CD4-positive, alpha-beta T cell treated with Interleukin-15 for 4 hours (primary cell): ENCODE results near the gene NPAS3.

Experiments used
- DNase-seq: peaks from one replicate; pipeline ENCODE4 v3.0.0-alpha.2; 2020; ENCODE audit warnings: low spot score

NPAS3 gene

DNA sequence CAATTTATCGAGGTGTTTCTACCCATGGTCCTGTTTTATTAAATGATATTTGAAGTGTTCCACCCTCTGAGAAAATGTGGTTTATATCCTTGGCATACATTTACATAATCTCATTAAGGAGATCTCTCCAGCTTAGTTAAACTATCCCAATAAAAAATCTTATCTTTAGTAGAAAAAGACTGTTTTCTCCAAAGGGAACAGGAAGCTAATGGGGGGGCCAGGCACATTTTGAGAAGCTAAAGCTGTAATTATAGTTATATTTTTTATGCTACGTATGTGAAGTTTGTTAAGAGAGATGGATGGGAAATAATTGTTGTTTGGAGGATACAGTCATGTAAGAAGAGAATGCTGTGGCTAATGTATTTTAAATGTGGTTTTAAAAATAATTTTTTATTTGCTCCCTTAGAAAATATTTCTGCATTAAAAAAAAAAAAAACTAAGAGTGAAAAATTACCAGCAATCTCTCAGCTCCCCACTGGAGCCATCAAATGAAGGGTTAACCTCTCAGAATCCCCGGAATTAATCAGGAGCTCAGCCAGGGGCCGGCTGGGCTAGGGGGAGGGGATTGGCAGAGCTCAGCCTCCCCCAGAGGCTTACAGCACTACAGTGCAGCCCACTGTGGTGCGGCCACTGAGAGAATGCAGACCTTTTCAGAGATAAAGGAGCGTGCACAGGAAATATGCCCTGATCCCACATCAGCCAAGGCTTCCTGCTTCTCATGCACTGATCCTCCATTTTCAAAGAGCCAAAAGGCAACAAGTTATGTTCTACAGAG, 826.4 kb downstream of the NPAS3 start:
- no peak for DNase-seq

DNA sequence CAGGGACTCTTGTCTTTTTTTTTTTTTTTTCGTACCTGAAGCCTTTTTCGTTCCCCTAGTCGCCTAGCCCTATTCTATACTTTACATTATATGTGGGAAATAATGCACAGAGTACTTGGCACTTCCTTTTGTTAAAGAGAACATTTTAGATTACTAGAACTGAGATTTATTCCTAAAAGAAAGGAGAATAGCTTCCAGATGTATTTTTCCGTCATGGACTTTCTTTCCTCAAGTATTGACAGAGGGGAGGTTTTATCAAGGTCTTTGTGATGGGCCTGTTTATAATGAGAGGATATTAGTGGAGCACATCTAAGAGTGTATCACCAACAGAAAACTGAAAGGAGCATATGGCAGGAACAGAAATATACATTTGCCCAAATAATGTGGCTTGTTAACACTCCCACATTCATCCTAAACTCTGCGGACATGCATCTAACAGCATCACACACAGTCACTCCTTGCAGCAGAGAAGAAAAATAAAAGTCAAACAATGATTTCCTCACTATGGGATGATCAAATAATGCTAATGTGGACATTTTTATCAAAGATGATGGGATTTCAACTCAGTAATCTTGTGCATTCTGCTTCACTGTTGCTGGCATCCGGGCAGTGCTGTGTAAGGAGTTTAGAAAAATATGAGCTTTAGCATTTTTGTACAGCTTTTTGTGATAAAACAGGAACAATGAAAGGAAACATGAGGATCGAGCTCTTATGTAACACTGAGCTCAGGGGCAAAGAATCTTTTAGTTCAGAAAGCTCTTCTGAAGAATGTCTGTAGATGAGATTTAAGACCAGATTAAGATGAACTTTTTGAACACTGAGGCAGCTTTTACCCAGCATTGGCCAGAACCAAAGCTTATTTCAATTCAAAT, 829.1 kb downstream of the NPAS3 start:
- DNase-seq, result no peak

DNA sequence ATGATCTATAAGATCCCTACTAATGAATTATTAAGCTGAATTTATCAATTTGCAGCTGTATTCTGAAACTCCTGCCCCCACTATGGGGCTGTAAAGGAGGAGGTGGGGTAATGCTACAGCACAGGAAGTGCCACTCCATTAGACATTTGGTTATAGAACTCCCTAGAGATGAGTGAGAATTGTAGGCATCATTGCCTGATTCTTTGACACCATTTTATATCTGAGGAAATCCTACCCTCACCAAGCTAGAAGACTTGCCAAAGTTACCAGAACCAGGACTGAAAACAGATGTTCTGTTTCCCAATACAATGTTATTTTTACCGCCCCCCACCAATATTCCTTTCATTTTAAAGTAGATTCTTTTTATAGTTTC, 829.8 kb downstream of the NPAS3 start:
- DNase-seq, result no peak

DNA sequence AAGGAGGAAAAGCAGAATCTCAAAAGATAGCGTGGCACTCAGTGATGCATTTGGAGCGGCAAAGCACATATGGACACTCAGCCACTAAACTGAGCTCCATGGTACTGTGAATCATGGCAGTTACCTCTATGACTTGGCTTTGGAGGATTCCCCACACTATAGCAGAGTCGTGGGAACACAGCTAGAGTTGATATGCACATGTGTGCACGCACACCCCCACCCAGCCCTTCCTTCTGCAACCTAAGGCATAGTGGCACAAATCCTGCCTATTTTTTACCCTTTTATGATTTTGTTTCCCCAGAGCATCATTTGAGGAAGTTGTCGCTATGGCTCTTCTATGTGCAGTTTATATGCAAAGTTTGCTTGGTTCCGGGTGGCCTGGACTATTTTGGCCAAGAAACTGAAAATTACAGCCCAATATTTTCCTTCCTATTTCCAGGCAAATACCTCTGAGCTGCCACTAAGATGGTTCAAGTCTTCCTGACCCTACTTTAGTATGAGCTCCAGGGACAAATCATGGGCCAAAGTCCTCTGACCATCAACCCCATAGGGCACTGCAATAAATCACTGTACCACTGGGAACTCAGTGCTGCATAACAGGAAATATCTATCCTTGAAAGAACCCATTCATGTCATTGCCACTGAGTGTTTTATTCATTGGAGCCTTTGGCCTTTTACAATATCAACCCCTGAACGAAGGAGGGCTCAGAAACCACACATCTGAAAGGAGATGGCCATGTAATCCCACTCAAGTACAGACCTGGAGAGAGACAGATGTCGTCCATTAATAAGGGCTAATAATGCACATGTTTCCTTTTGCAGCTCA, 834.7 kb downstream of the NPAS3 start:
- DNase-seq, result no peak

DNA sequence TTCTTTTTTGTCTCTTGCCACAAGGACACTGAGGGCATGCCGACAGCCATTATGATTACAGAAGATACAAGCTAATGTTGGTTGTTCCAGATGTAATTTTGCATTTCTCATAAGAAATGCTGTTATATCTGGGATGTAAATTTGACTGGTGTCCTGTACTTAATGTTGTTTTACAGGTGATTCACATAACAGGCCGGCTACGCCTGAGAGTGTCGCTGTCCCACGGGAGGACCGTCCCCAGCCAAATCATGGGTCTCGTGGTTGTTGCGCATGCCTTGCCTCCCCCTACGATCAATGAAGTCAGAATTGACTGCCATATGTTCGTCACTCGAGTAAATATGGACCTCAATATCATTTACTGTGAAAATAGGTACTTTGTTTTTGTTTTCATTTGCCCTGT, 835.5 kb downstream of the NPAS3 start:
- no peak for DNase-seq

DNA sequence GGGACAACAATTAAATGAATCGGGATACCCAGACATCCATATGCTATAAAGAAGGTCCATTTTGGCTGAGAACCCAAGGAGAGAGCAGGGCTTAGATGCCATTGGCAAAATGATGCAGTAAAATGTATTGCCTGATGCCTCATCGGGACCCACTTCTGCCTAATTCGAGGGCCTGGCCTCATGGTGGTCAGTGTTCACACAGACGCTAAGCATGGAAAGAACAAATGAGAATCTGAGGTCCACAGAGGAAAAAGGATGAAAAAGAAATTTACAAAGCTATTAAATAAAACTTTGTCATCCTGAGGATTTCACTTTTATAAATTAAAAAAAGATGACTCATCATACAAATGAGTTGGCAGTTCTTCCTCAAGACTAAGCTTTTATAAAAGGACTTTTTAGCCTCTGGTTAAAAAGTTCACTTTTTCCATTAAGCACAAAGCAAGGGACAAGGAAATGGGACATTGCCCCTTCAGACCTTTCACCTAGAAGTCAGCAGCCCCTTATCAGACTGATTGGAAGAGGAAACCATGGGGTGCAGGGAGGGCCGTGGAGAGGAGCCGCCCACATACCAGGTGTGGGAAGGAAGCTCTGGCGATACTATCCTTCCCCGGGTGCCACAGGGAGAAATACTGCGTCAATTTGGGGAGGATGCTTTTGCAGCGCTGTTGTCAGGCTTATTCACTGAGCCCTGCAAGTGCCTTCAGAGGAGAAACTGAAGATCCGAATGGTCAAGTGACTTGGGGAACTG, 836.2 kb downstream of the NPAS3 start:
- no peak for DNase-seq

DNA sequence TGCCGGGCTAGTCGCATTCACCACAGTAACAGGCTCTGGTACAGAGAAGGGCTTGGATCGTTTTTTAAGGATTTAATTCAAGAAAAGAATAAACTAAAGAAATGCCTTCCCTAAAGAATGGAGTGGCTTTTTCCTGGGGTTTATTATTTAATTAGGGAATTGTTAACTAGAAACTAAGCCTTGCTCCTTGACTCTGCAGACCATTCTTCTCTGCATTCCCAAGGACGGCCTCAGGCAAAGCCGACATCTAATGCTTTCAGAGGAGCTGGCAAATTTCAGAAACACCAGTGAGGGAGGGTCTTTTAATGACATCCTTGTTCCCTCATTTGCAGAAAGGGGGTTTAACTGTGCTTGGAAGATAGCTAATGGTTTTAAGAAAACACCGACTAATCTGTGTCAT, 838.2 kb downstream of the NPAS3 start:
- no peak for DNase-seq

DNA sequence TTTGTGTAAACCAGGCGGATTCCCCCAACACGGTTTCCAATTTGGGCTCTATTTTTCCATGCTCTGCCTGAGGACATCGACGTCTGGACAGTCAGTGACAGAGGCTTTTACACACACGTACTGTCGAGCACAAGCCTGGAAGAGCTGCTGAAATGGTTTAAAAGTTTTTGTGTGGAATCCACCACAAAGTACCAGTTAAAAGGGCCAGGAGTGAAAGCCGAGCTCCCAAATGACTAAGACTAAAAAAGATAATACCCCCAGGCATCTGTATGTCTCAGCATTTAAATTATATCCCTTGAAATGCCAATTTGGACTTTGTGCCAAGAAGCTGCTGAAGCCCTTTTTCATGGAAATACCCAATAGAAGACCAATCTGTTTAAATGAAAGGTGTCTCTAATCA, 839.0 kb downstream of the NPAS3 start:
- DNase-seq, result no peak

DNA sequence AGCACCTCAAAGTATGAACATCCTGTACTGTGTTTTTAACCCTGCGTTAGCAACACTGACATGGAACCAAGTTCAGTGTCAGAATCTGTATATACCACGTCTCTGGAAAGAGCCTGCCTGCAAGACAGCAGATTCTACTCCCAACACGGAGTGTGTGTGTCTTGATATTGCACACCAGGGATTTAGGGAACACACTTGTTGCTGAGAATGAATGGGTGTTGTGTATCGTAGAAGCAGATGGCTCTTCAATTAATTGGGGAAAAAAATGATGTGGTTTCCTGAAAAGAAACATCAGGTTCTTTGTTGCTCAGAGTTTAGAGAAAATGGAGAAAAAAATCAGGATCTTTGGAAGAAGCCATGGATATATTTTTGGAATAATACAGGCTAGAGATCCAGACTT, 841.4 kb downstream of the NPAS3 start:
- DNase-seq, result no peak

DNA sequence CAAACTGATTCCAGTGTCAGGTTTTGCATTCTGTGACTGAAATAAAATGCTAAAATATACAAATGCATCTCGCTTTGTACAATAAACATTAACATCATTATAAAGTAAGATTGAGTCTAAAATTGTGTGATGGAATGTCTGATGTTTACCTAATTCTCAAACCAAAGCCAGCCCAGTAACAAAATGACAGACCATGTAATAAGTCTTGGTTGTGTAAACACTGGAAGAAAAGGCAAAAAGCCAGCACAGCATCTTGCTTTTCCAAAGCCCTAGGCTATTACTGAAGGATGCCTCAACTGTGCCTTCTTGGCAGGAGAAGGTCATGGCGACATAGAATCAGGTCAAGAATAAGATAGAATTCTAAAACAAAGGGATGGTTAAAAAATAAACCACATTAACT, 842.6 kb downstream of the NPAS3 start:
- DNase-seq, result no peak

DNA sequence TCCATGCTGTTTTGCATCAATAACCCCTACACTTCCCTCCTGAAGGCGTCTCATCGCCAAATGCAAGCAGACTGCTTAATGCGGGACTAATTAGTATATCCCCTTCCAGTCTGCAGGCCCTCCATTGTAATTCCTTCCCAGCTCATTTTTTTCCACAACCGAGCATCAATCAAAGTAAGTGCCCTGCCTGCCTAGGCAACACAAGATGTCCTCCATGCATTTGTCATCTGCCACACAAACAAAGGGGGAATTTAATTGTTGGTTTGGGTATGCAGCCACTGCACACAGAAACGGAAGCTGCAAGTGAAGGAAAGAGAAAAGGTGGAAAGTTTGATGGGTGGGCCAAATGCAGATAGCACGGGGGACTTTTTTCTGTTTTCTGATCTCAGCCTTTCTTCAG, 844.2 kb downstream of the NPAS3 start:
- DNase-seq, result no peak

DNA sequence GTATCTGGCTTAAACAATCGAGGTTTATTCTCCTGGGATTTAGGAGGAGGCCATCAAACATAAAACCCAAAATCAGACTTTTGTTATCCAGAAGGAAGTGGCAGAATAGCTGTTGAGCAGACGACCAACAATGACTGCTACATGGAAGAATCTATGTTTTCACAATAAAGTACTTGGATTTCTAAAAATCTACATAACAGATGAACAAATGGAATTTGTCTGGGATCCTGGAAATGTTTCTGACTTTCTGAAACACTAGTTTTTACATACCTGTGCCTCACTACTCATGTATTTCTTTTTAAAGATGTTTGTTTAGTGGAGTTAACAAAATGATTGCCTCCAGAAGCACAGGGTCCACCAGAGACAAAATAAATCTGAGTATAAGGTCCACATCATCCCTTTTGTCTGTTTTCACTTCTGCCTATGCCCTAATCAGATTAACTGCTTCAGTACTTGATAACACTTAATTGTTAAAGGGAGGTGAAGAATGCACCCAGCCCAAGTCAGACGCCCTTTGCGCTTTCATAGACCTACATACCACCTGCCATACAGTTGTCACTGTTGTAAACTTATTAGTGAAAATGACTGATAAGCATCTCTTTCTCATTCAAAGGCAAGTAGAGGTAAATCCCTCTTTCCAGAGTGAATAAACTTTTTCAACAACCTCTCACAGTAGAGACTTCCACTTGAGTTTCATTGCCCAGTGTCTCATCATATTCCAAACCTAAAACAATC, 847.6 kb downstream of the NPAS3 start:
- DNase-seq, result no peak

DNA sequence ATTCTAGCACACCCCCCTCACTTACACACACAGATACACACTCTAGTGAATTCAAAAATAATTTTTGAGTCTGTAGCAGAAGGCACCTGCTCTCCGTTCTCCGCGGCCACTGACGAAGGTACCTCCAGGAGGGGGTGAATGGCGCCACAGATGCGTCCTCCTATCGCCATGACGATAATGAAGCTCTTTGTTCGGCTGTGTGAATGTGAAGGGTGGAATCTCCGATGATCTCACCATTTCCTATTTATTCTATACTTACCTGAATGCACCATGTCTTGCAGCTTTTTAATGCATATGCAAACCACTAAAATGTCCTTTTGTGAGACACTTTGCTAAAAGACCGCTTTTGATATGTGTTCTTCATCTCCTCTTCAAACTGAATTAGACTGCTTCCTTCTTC, 849.5 kb downstream of the NPAS3 start:
- no peak for DNase-seq

DNA sequence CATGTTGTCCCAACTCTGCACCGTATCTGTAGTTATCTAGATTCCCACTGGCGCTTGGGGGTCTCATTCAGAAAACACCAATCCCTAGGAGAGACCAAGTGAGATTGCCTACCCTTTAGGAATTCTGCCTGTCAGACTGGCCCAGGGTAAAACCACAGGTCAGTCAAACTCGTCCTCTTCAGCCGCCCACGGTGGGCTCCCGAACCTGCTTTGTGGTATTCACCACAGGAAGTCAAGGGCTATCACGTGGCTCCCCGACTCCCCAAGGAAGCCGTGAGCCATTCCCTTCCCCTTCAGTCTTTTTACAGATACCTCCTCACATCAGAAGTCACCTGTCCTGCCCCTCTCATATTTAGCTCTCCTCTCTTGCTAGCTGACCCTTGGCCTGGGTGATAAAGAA, 852.3 kb downstream of the NPAS3 start:
- DNase-seq, result no peak

DNA sequence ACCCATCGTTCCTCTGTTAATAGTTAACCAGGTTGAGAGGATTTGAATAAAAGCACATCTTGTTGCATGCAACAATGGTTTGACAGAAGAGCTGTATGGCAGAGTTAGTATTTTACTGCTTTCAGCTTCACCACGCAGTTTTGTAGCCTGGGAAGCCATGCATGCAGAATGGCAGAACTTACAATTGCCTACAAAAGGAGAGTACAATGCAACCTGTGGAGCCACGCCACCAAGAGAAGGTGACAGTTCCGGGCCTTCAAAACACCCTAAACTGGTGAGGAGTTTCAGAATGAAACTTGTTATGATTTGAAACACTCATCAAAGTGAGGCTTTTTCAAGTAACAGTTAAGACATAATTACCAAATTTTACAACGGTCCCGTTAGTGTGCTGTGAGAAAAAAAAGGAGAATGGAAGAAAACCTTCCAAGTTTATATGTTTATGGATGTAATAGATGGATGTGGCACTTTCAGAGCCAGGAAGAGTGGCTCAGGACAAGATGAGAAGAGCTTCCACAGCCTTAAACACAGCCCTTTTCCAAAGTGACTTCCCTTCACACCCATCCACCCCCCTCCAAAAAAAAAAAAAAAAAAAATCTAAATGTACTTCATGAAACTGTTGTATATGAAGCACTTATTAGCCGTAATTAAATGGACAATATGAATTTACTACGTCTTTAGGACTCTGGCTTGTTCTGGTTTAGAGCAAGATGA, 853.5 kb downstream of the NPAS3 start:
- no peak for DNase-seq

DNA sequence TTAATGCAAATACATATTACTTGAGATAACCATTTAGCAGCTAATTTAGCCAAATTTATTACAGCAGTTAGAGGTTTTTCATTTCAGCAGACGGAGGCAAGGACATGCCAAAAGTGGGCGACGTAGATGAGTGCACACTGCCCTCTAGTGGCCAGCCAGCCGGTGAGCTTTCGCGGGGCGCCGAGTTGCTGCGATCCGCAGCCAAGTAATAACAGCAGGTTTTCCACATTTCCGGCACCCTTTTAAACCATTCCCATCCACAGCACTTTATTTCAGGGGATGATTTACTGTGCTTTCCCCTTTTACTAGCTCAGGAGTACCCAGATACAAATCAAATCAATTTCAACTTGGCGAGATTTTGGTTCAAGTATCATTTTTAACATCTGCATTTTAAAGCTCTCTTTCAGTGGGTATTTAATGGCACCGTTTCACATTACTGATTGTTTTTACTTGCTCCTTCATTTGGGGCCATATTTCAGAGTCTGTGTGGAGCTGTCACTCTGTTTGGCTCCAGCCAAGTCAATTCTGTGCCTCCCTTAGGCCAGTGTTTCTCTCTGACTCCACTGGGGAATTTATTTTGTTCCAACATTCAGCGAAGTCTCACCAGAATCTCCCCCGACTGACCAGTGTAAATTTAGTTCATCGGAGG, 854.2 kb downstream of the NPAS3 start:
- peak; percentile 55 for DNase-seq

DNA sequence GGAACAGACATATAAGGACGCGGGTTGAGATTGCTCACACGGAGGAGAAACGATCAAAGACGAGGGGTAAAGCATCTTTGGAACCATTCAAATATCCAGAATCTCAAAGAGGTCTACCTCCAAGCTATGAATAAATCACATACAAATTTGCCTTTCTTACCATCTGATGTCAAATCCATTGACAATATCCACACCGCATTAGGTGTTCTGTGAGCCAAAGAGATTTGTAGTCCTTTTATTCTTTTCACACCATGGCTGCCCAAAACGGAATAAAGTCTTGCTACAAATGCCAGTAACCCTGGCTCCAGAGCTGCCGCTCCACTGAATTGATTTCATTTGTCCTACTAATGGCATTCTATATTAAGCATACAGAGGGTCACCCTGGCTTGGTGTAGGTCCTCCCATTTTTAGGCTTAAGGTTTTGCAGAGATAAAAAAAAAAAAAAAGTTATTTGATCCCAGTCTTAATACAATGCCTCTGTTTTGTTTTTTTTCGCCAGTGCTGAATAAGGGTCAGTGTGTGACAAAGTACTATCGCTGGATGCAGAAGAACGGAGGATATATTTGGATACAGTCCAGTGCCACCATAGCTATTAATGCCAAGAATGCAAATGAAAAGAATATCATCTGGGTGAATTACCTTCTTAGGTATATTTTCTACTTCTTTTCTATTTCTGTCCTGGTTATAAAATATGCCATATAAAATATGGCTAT, 854.9 kb downstream of the NPAS3 start:
- no peak for DNase-seq

DNA sequence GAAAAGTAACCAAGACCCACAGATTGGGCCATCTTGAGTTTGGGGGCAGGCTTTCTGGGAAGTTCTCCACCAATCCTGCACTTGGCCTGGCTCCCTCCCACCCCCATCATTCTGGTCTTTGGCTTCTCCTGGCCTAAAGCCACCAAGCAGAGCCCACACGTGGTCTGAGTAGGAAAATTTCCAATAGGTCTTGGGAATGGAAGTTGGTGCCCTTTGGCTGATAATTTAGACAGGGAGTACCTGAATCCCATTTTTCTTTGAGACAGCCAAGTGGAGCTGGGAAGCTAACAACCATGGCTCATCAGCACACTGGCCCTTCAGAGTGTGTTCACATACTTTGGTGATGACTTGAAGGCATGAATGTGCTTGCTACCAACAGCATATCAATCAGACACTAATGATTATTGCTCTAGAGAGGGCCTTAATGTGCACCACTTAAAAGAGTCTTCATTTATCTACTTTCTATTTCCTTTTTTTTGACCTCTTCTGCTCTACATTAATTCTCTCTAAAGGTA, 856.2 kb downstream of the NPAS3 start:
- no peak for DNase-seq

DNA sequence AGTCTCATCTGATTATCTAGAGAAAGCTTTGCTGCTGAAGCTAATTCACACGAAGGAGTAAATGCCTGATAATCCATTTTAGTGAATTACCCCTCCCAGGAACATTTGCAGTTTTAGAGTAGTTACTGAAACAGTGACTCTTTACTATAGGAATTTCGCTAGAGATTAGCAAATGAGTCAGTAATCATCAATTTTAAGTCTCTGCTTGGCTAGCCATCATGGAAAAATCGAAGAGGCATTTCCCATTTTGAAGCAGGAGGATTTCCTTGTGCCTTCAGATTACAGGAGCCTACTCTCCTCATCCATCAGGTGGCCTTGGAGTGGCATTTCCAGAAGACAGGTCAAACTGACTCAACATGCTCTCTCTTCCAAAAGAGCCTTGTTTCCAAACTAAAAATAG, 857.7 kb downstream of the NPAS3 start:
- no peak for DNase-seq
